Liver (tissue), 9 donors: ENCODE measurements around the gene ADAMTS16. TPM values are rescaled to one million over a fixed set of nuclear protein-coding genes. Genes with fewer than 3 reads are reported as not detected.

Experiments used
- DNase-seq: peaks from one replicate; pipeline ENCODE4 v3.0.0-alpha.2; 2017; ENCODE audit warnings: low spot score
- H3K27ac ChIP-seq, 2 donors: one replicate each; pipeline ENCODE4 v1.7.0; 2013; ENCODE audit warnings: inconsistent platforms in 2 of 2, low read length in 2 of 2, control low read depth in 1 of 2, low read depth in 1 of 2, mild to moderate bottlenecking in 1 of 2
- H3K27me3 ChIP-seq, 4 donors: one replicate each; pipeline versions ENCODE4 v1.6.1 to v1.7.0; 2013; ENCODE audit warnings: low read length in 3 of 4, inconsistent platforms in 1 of 4, mild to moderate bottlenecking in 1 of 4, moderate library complexity in 1 of 4; ENCODE audit not compliant: control insufficient read depth in 4 of 4, insufficient read depth in 4 of 4
- H3K36me3 ChIP-seq, 4 donors: one replicate each; pipeline versions ENCODE4 v1.6.1 to v1.7.0; 2013; ENCODE audit warnings: low read length in 3 of 4, mild to moderate bottlenecking in 3 of 4, low read depth in 1 of 4, moderate library complexity in 1 of 4; ENCODE audit not compliant: control insufficient read depth in 4 of 4, insufficient read depth in 3 of 4
- H3K4me1 ChIP-seq, 4 donors: one replicate each; pipeline versions ENCODE4 v1.6.1 to v1.7.0; 2013; ENCODE audit warnings: low read length in 3 of 4, mild to moderate bottlenecking in 3 of 4, moderate library complexity in 1 of 4; ENCODE audit not compliant: control insufficient read depth in 4 of 4, insufficient read depth in 4 of 4
- H3K4me3 ChIP-seq, 3 donors: one replicate each; pipeline versions ENCODE4 v1.6.1 to v1.7.0; 2013; ENCODE audit warnings: low read length in 3 of 3, control low read depth in 1 of 3, low read depth in 1 of 3, mild to moderate bottlenecking in 1 of 3
- H3K9ac ChIP-seq, 2 donors: one replicate each; pipeline ENCODE4 v1.7.0; 2013; ENCODE audit warnings: low read length in 2 of 2, mild to moderate bottlenecking in 2 of 2, moderate library complexity in 2 of 2, control low read depth in 1 of 2, low read depth in 1 of 2
- H3K9me3 ChIP-seq, 4 donors: one replicate each; pipeline versions ENCODE4 v1.6.1 to v1.7.0; 2013; ENCODE audit warnings: low read length in 3 of 4; ENCODE audit not compliant: control insufficient read depth in 4 of 4
- EGR1 ChIP-seq, 2 donors: IDR thresholded peaks; 2 replicates each; pipeline ENCODE4 v1.6.1; 2016 to 2018; ENCODE audit warnings: antibody characterized with exemption in 2 of 2, low read depth in 2 of 2
- FOXA1 ChIP-seq: IDR thresholded peaks from 2 replicates; pipeline ENCODE4 v1.6.1; 2016; ENCODE audit warnings: antibody characterized with exemption
- FOXA2 ChIP-seq: IDR thresholded peaks from 2 replicates; pipeline ENCODE4 v1.6.1; 2016; ENCODE audit warnings: antibody characterized with exemption
- GABPA ChIP-seq, 2 donors: IDR thresholded peaks in 1 of 2; conservative IDR thresholded peaks in 1 of 2; 2 replicates each; pipeline ENCODE4 v1.6.1; 2016; ENCODE audit warnings: antibody characterized with exemption in 2 of 2, mild to moderate bottlenecking in 1 of 2, moderate library complexity in 1 of 2
- HNF4G ChIP-seq: IDR thresholded peaks from 2 replicates; pipeline ENCODE4 v1.6.1; 2016; ENCODE audit warnings: antibody characterized with exemption
- JUND ChIP-seq, 2 donors: IDR thresholded peaks; 2 replicates each; pipeline ENCODE4 v1.6.1; 2016; ENCODE audit warnings: antibody characterized with exemption in 2 of 2
- NR2F2 ChIP-seq: IDR thresholded peaks from 2 replicates; pipeline ENCODE4 v1.6.1; 2016; ENCODE audit warnings: antibody characterized with exemption
- RAD21 ChIP-seq, 2 donors: IDR thresholded peaks; 2 replicates each; pipeline ENCODE4 v1.6.1; 2016; ENCODE audit warnings: antibody characterized with exemption in 2 of 2, mild to moderate bottlenecking in 2 of 2
- RXRA ChIP-seq, 2 donors: IDR thresholded peaks; 2 replicates each; pipeline ENCODE4 v1.6.1; 2017 to 2018; ENCODE audit warnings: antibody characterized with exemption in 2 of 2, mild to moderate bottlenecking in 1 of 2
- YY1 ChIP-seq: IDR thresholded peaks from 2 replicates; pipeline ENCODE4 v1.6.1; 2016; ENCODE audit warnings: antibody characterized with exemption, mild to moderate bottlenecking
- WGBS: extraction: QIAGEN DNeasy Blood & Tissue Kit; methylation state at CpG from one replicate; pipeline ENCODE4 v1.1.7; 2013; 5-methylcytosine and 5-hydroxymethylcytosine counted together
- polyA plus RNA-seq, 2 donors: library from polyadenylated mRNA; stranded (reverse) in 1 of 2; unstranded in 1 of 2; fragments of 200-250 nt in 1 of 2; fragments of >200 nt in 1 of 2; fragmentation: Nextera tagmentation in 1 of 2; extraction: Ambion mirVana in 1 of 2; gene quantifications; one replicate each; pipeline versions ENCODE4 v1.2.1 to v1.2.3, GENCODE V29; 2013 to 2015
- total RNA-seq, 2 donors: library from RNA; depleted of rRNA; stranded (reverse); fragments of >200 nt; gene quantifications; one replicate each; pipeline ENCODE4 v1.2.3, GENCODE V29; 2014
- TF ChIP-seq, protein P1 (sequence below): IDR thresholded peaks from 2 replicates; pipeline ENCODE4 v1.6.1; 2016; ENCODE audit warnings: antibody characterized with exemption
- TF ChIP-seq, protein P2 (sequence below): fragments of 150-350 bp; IDR thresholded peaks from 2 replicates; pipeline ENCODE4 v1.5.1; 2017; ENCODE audit warnings: improper control_type of control experiment, low read depth, low read length; ENCODE audit not compliant: missing input control
- TF ChIP-seq, protein P3 (sequence below): IDR thresholded peaks from 2 replicates; pipeline ENCODE4 v1.6.1; 2016; ENCODE audit warnings: antibody characterized with exemption, mild to moderate bottlenecking
- TF ChIP-seq, protein P4 (sequence below): IDR thresholded peaks from 2 replicates; pipeline ENCODE4 v1.6.1; 2016; ENCODE audit warnings: antibody characterized with exemption
- TF ChIP-seq, protein P5 (sequence below): IDR thresholded peaks from 2 replicates; pipeline ENCODE4 v1.6.1; 2016; ENCODE audit warnings: antibody characterized with exemption
- donor health status: healthy.
- donor health status: healthy.
- donor health status: healthy.
- donor health status: healthy.
- donor health status: healthy.

ADAMTS16 gene
- total and polyA plus RNA-seq, 4 donors: under 0.01 to 0.84 TPM; not detected in 2

DNA sequence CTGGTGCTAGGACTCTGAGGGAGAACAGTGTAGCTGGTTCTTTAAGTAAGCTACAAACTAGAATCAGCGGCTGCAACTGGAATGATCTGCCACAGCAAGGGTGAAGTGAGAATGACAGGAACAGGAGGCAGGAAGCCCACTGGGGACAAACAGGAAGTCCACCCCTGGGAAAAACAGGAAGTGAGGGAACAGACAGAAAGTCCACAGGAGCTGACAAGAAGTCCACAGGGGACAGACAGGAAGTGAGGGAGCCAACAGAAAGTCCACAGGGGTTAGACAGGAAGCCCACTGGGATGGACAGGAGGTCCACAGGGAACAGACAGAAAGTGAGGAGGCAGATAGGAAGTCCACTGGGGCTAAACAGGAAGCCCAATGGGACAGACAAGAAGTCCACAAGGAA lies 15.5 kb downstream of the ADAMTS16 start:
- WGBS: 76% methylated on average over 1 of the region's 1 CpG
- no peak overlapping the region for H3K27ac ChIP-seq
- TF ChIP-seq, protein P1, sequence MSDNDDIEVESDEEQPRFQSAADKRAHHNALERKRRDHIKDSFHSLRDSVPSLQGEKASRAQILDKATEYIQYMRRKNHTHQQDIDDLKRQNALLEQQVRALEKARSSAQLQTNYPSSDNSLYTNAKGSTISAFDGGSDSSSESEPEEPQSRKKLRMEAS: no peak
- TF ChIP-seq GABPA (IDR thresholded peaks at IDR 0.05 in 1 of 2, conservative IDR thresholded peaks at IDR 0.05 in 1 of 2) (no peak), JUND (IDR thresholded peaks at IDR 0.05) (no peak), NR2F2 (no peak), EGR1 (IDR thresholded peaks at IDR 0.05; ENCODE audit: low read depth in 2 of 2) (no peak), HNF4G (no peak), FOXA1 (no peak), YY1 (no peak), RXRA (IDR thresholded peaks at IDR 0.05) (no peak)
- TF ChIP-seq, protein P2, sequence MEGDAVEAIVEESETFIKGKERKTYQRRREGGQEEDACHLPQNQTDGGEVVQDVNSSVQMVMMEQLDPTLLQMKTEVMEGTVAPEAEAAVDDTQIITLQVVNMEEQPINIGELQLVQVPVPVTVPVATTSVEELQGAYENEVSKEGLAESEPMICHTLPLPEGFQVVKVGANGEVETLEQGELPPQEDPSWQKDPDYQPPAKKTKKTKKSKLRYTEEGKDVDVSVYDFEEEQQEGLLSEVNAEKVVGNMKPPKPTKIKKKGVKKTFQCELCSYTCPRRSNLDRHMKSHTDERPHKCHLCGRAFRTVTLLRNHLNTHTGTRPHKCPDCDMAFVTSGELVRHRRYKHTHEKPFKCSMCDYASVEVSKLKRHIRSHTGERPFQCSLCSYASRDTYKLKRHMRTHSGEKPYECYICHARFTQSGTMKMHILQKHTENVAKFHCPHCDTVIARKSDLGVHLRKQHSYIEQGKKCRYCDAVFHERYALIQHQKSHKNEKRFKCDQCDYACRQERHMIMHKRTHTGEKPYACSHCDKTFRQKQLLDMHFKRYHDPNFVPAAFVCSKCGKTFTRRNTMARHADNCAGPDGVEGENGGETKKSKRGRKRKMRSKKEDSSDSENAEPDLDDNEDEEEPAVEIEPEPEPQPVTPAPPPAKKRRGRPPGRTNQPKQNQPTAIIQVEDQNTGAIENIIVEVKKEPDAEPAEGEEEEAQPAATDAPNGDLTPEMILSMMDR: no peak
- TF ChIP-seq, protein P3, sequence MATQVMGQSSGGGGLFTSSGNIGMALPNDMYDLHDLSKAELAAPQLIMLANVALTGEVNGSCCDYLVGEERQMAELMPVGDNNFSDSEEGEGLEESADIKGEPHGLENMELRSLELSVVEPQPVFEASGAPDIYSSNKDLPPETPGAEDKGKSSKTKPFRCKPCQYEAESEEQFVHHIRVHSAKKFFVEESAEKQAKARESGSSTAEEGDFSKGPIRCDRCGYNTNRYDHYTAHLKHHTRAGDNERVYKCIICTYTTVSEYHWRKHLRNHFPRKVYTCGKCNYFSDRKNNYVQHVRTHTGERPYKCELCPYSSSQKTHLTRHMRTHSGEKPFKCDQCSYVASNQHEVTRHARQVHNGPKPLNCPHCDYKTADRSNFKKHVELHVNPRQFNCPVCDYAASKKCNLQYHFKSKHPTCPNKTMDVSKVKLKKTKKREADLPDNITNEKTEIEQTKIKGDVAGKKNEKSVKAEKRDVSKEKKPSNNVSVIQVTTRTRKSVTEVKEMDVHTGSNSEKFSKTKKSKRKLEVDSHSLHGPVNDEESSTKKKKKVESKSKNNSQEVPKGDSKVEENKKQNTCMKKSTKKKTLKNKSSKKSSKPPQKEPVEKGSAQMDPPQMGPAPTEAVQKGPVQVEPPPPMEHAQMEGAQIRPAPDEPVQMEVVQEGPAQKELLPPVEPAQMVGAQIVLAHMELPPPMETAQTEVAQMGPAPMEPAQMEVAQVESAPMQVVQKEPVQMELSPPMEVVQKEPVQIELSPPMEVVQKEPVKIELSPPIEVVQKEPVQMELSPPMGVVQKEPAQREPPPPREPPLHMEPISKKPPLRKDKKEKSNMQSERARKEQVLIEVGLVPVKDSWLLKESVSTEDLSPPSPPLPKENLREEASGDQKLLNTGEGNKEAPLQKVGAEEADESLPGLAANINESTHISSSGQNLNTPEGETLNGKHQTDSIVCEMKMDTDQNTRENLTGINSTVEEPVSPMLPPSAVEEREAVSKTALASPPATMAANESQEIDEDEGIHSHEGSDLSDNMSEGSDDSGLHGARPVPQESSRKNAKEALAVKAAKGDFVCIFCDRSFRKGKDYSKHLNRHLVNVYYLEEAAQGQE: no peak
- TF ChIP-seq, protein P4, sequence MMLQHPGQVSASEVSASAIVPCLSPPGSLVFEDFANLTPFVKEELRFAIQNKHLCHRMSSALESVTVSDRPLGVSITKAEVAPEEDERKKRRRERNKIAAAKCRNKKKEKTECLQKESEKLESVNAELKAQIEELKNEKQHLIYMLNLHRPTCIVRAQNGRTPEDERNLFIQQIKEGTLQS: no peak
- TF ChIP-seq, protein P5, sequence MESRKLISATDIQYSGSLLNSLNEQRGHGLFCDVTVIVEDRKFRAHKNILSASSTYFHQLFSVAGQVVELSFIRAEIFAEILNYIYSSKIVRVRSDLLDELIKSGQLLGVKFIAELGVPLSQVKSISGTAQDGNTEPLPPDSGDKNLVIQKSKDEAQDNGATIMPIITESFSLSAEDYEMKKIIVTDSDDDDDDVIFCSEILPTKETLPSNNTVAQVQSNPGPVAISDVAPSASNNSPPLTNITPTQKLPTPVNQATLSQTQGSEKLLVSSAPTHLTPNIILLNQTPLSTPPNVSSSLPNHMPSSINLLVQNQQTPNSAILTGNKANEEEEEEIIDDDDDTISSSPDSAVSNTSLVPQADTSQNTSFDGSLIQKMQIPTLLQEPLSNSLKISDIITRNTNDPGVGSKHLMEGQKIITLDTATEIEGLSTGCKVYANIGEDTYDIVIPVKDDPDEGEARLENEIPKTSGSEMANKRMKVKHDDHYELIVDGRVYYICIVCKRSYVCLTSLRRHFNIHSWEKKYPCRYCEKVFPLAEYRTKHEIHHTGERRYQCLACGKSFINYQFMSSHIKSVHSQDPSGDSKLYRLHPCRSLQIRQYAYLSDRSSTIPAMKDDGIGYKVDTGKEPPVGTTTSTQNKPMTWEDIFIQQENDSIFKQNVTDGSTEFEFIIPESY: no peak
- H3K36me3 ChIP-seq: no peaks in the 10 kb centered on the region
- H3K9ac ChIP-seq: no peak overlapping the region
- H3K9me3 ChIP-seq: peaks cover 0 to 2% (median 2%) of the 10 kb centered on the region in 4 donors
- no peak for DNase-seq
- H3K4me1 ChIP-seq: peaks cover 2 to 21% (median 11%) of the 10 kb centered on the region in 4 donors
- H3K4me3 ChIP-seq: no peak overlapping the region
- H3K27me3 ChIP-seq: no peaks in the 10 kb centered on the region

DNA sequence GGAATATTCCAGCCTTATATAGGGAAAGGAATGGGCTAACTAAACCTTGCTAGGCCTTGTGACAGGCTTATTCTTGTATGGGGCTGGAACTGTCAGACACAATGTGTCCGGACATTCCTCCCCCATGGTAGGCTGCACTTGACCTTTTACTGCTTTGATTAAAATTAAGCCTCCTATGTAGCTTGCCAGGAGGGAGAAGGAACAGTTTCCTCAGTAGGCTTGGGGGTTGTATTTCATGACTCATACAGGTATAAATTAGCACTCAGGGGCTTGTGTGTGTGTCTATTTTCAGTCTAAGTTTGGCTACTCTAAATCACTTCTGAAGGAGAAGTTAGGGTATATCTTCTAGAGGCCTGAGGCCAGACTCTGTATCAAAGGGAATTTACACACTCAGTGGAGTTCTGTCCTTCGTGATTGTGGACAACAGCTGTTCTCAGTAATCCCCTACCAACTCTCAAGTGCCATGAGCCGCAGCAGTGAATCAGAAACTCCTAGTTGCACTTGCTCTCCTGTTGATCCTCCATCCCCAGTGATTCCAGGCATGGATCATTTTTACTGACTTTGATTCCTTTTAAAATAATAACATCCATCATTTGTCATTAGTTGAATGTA lies 16.4 kb downstream of the ADAMTS16 start:
- Histone ChIP-seq H3K36me3 (no peaks in the 10 kb centered on the region), H3K9ac (no peak overlapping the region), H3K9me3 (peaks cover 0 to 2% (median 0%) of the 10 kb centered on the region in 4 donors), H3K4me1 (peaks cover 2 to 21% (median 11%) of the 10 kb centered on the region in 4 donors), H3K27ac (no peak overlapping the region), H3K27me3 (no peaks in the 10 kb centered on the region), H3K4me3 (no peak overlapping the region)
- 90% methylated on average over 3 of the region's 3 CpGs for WGBS
- no peak for DNase-seq
- no peak for TF ChIP-seq NR2F2
- TF ChIP-seq, protein P4: no peak
- TF ChIP-seq GABPA (IDR thresholded peaks at IDR 0.05 in 1 of 2, conservative IDR thresholded peaks at IDR 0.05 in 1 of 2): no peak
- no peak for TF ChIP-seq HNF4G
- TF ChIP-seq FOXA2: no peak
- no peak for TF ChIP-seq RAD21 (IDR thresholded peaks at IDR 0.05)
- TF ChIP-seq EGR1 (IDR thresholded peaks at IDR 0.05; ENCODE audit: low read depth in 2 of 2): no peak
- TF ChIP-seq, protein P5: no peak
- TF ChIP-seq, protein P3: no peak
